IgD-negative memory B cell (primary cell): ENCODE measurements around the gene ELSPBP1. TPM values are rescaled to one million over a fixed set of nuclear protein-coding genes. Genes with fewer than 3 reads are reported as not detected.

ENCODE experiments used
- H3K27ac Mint-ChIP-seq, 3 donors: one replicate each; pipeline ENCODE4 v1.8.0; 2020 to 2022; ENCODE audit warnings: mild to moderate bottlenecking in 3 of 3, mixed read lengths in 3 of 3, moderate library complexity in 1 of 3
- H3K27me3 Mint-ChIP-seq: one replicate; pipeline ENCODE4 v1.8.0; 2021; ENCODE audit warnings: mixed read lengths
- H3K36me3 Mint-ChIP-seq: one replicate; pipeline ENCODE4 v1.8.0; 2020; ENCODE audit warnings: mild to moderate bottlenecking, mixed read lengths
- H3K4me1 Mint-ChIP-seq, 3 donors: one replicate each; pipeline ENCODE4 v1.8.0; 2020 to 2022; ENCODE audit warnings: mixed read lengths in 3 of 3, mild to moderate bottlenecking in 1 of 3
- H3K4me3 Mint-ChIP-seq, 4 donors: one replicate each; pipeline ENCODE4 v1.8.0; 2020 to 2022; ENCODE audit warnings: mild to moderate bottlenecking in 4 of 4, mixed read lengths in 4 of 4, moderate library complexity in 3 of 4
- H3K9me3 Mint-ChIP-seq, 3 donors: one replicate each; pipeline ENCODE4 v1.8.0; 2020 to 2021; ENCODE audit warnings: mixed read lengths in 3 of 3, mild to moderate bottlenecking in 1 of 3
- polyA plus RNA-seq: library from polyadenylated mRNA; unstranded; fragments of 300-500 nt; fragmentation: Illumina TruSeq; gene quantifications from one replicate; pipeline ENCODE4 v1.2.3, GENCODE V29; 2021

Gene ELSPBP1
- polyA plus RNA-seq, 1 donor from 2014 or later, result not detected

- no peak overlapping the region for H3K27ac Mint-ChIP-seq
- peaks cover 4% of the 10 kb centered on the region for H3K36me3 Mint-ChIP-seq
- H3K4me1 Mint-ChIP-seq, result no peaks in the 10 kb centered on the region
- peaks cover 18% of the 10 kb centered on the region for H3K27me3 Mint-ChIP-seq
- H3K9me3 Mint-ChIP-seq, result peaks cover 0 to 5% (median 0%) of the 10 kb centered on the region in 3 donors
- no peak overlapping the region for H3K4me3 Mint-ChIP-seq
Observed at GRCh38 chr19:48023518-48023917, 29.1 kb downstream of the ELSPBP1 start.

GRCh38 chr19:48025480-48025879 is 31.0 kb downstream of the ELSPBP1 start:
- H3K36me3 Mint-ChIP-seq, result peaks cover 4% of the 10 kb centered on the region
- no peak overlapping the region for H3K4me3 Mint-ChIP-seq
- peaks cover 18% of the 10 kb centered on the region for H3K27me3 Mint-ChIP-seq
- H3K4me1 Mint-ChIP-seq, result no peaks in the 10 kb centered on the region
- peaks cover 0 to 5% (median 0%) of the 10 kb centered on the region in 3 donors for H3K9me3 Mint-ChIP-seq
- H3K27ac Mint-ChIP-seq, result no peak overlapping the region

DNA sequence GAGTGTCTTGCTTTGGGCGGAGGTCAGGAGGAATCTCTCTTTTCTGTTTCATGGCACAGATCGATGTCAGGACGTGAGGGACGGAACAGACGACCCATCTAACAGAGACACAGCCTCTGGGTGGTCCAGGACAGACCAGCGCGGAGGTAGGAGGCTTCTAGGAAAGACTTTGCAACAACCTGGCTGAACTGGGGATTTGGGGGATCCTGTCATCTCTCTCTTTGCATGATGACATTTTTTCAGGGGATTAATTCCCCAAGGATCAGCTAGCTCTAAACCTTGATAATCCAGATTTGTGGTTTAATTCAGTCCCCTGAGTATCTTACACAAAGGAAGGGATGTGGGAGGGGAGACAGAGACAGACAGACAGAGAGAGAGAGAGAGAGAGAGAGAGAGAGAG is 35.0 kb downstream of the ELSPBP1 start:
- Mint-ChIP-seq H3K27ac (no peak overlapping the region), H3K4me3 (no peak overlapping the region), H3K27me3 (peaks cover 21% of the 10 kb centered on the region), H3K4me1 (no peaks in the 10 kb centered on the region), H3K9me3 (peaks cover 0 to 5% (median 0%) of the 10 kb centered on the region in 3 donors), H3K36me3 (peaks cover 2% of the 10 kb centered on the region)

DNA sequence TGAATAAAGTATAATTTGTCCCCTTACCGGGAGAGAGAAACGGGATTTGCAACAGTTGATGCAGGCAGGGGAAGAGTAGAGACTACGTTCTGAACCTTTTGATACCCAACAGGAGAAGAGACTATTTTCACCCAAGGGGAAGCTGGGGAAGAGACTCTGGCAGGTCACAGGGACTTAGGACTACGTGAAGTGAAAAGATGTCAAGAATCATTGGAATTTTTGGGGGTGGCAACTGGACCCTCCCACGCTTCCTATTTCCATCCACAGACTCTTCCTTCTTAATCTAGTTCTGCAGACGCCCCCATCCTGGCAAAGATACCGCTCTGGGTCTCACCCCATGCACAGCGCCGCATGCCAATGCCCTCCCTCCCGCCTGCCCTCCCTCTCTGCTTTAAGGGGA is 35.6 kb downstream of the ELSPBP1 start:
- Mint-ChIP-seq H3K4me1 (peaks cover 0 to 1% (median 0%) of the 10 kb centered on the region in 3 donors), H3K27ac (no peak overlapping the region), H3K9me3 (peaks cover 0 to 5% (median 0%) of the 10 kb centered on the region in 3 donors), H3K36me3 (peaks cover 2% of the 10 kb centered on the region), H3K27me3 (peaks cover 16% of the 10 kb centered on the region), H3K4me3 (no peak overlapping the region)

- H3K36me3 Mint-ChIP-seq, result peaks cover 3% of the 10 kb centered on the region
- H3K4me3 Mint-ChIP-seq, result peak overlapping the region in 1 of 4 donors; percentile 52
- H3K27me3 Mint-ChIP-seq, result peaks cover 8% of the 10 kb centered on the region
- peaks cover 4 to 13% (median 6%) of the 10 kb centered on the region in 3 donors for H3K9me3 Mint-ChIP-seq
- peaks cover 0 to 2% (median 0%) of the 10 kb centered on the region in 3 donors for H3K4me1 Mint-ChIP-seq
- H3K27ac Mint-ChIP-seq, result peak overlapping the region in 1 of 3 donors; percentile 6
Observed at GRCh38 chr19:48033604-48034003, 39.2 kb downstream of the ELSPBP1 start.

DNA sequence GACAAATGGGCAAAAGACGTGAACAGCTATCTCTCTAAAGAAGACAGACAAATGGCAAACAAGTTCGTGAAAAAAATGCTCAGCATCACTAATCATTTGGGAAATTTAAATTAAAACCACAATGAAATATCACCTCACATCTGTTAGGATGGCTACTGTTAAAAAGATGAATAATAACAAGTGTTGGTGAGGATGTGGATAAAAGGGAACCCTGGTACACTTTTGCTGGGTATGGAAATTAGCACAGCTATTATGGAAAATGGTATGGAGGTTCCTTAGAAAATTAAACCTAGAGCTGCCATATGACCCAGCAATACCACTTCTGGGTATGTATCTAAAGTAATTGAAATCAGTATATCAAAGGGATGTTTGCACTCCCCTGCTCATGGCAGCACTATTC is 42.3 kb downstream of the ELSPBP1 start:
- peaks cover 22% of the 10 kb centered on the region for H3K27me3 Mint-ChIP-seq
- no peak overlapping the region for H3K4me3 Mint-ChIP-seq
- H3K36me3 Mint-ChIP-seq, result peaks cover 5% of the 10 kb centered on the region
- H3K9me3 Mint-ChIP-seq, result peaks cover 4 to 13% (median 10%) of the 10 kb centered on the region in 3 donors
- no peak overlapping the region for H3K27ac Mint-ChIP-seq
- peaks cover 0 to 2% (median 0%) of the 10 kb centered on the region in 3 donors for H3K4me1 Mint-ChIP-seq

- H3K36me3 Mint-ChIP-seq, result peaks cover 2% of the 10 kb centered on the region
- H3K27ac Mint-ChIP-seq, result no peak overlapping the region
- H3K4me1 Mint-ChIP-seq, result no peaks in the 10 kb centered on the region
- peaks cover under 1 to 8% (median 2%) of the 10 kb centered on the region in 3 donors for H3K9me3 Mint-ChIP-seq
- peaks cover 20% of the 10 kb centered on the region for H3K27me3 Mint-ChIP-seq
- H3K4me3 Mint-ChIP-seq, result peak overlapping the region in 1 of 4 donors; percentile 21
Observed at GRCh38 chr19:48041877-48042580, 47.6 kb downstream of the ELSPBP1 start.

DNA sequence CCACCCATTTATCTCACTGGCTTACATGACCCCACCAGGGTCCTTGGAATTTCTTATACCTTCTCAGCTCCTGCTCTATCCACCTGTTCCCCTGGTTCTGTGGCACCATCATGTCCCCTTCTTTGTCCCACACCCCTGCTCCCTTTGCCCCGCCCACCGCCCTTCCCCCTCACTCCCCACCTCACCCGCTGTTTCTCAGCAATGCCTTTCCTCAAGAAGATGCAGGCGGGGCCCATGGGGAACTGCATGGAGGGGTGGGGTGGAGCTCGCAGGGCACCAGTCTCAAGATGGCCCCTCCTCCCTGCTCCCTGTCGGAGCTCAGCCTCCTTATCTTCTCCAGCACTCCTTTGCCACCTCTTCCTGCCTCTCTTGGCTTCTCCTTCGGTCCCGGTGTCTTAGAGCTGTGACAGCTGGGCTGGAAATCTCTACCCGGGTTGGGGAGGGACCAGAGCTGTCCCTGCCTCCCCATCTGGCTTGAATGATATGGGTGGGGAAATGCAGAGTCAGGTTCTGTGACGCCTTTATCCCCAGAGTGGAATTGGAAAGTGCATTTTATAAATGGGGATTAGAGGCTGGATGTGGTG is 49.3 kb downstream of the ELSPBP1 start, which contains the start of gene CABP5:
CABP5 (minus strand) TSS at position 405 of the 584 bp plus-strand sequence; CDS start at position 248, 157 bp downstream.
- H3K9me3 Mint-ChIP-seq, result peaks cover 2 to 7% (median 2%) of the 10 kb centered on the region in 3 donors
- H3K27ac Mint-ChIP-seq, result no peak within 1 kb of the TSS
- peaks cover 20% of the 10 kb centered on the region for H3K27me3 Mint-ChIP-seq
- H3K36me3 Mint-ChIP-seq, result peaks cover 2% of the 10 kb centered on the region
- no peak within 1 kb of the TSS for H3K4me3 Mint-ChIP-seq
- H3K4me1 Mint-ChIP-seq, result no peaks in the 10 kb centered on the region

- no peak overlapping the region for H3K4me3 Mint-ChIP-seq
- H3K27me3 Mint-ChIP-seq, result peaks cover 20% of the 10 kb centered on the region
- H3K27ac Mint-ChIP-seq, result no peak overlapping the region
- peaks cover 5 to 7% (median 5%) of the 10 kb centered on the region in 3 donors for H3K9me3 Mint-ChIP-seq
- no peaks in the 10 kb centered on the region for H3K4me1 Mint-ChIP-seq
- H3K36me3 Mint-ChIP-seq, result no peaks in the 10 kb centered on the region
Observed at GRCh38 chr19:48044561-48044960, 50.1 kb downstream of the ELSPBP1 start.

DNA sequence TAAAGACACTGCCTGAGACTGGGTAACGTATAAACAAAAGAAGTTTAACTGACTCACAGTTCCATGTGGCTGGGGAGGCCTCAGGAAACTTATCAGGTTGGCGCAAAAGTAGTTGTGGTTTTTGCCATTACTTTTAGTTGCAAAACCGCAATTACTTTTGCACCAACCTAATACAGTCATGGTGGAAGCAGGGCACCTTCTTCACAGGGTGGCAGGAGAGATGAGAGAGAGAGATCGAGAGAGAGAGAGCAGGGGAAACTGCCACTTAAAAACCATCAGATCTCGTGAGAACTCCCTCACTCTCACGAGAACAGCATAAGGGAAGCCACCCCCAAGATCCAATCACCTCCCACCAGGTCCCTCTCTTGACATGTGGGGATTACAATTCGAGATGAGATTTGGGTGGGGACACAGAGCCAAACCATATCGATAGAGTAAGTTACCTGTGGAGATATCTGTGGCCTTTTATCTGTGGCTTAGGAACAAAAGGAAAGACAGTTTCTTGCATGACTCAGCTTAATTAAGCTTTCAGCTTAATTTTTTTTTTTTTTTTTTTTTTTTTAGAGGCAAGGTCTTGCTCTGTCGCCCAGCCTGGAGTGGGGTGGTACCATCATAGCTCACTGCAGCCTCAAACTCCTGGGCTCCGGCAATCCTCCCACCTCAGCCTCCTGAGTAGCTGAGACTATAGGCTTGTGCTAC is 57.1 kb downstream of the ELSPBP1 start:
- H3K4me1 Mint-ChIP-seq, result no peaks in the 10 kb centered on the region
- peaks cover 5 to 11% (median 6%) of the 10 kb centered on the region in 3 donors for H3K9me3 Mint-ChIP-seq
- H3K27me3 Mint-ChIP-seq, result no peaks in the 10 kb centered on the region
- peak overlapping the region in 1 of 4 donors; percentile 60 for H3K4me3 Mint-ChIP-seq
- H3K27ac Mint-ChIP-seq, result no peak overlapping the region
- peaks cover 5% of the 10 kb centered on the region for H3K36me3 Mint-ChIP-seq

DNA sequence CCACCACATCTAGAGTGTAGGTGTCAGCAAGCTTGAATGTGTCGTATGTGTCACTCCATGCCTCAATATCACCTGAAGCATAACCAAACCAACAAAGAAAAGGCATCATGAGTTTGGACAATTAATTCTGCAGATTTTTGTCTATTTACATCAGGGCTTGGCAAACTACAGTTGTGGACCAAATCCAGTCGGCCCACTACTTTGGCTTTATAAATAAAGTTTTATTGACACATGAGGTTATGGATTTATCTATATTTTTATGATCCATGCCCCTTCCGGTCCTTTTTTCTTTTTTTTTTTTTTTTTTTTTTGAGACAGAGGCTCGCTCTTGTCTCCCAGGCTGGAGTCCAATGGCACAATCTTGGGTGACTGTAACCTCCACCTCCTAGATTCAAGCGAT is 58.6 kb downstream of the ELSPBP1 start:
- H3K4me3 Mint-ChIP-seq, result no peak overlapping the region
- peaks cover 5 to 11% (median 6%) of the 10 kb centered on the region in 3 donors for H3K9me3 Mint-ChIP-seq
- no peaks in the 10 kb centered on the region for H3K27me3 Mint-ChIP-seq
- H3K4me1 Mint-ChIP-seq, result no peaks in the 10 kb centered on the region
- H3K36me3 Mint-ChIP-seq, result peaks cover 5% of the 10 kb centered on the region
- H3K27ac Mint-ChIP-seq, result no peak overlapping the region

- peaks cover 5% of the 10 kb centered on the region for H3K36me3 Mint-ChIP-seq
- H3K9me3 Mint-ChIP-seq, result peaks cover 2 to 8% (median 6%) of the 10 kb centered on the region in 3 donors
- H3K4me3 Mint-ChIP-seq, result no peak overlapping the region
- H3K27me3 Mint-ChIP-seq, result no peaks in the 10 kb centered on the region
- H3K4me1 Mint-ChIP-seq, result no peaks in the 10 kb centered on the region
- H3K27ac Mint-ChIP-seq, result no peak overlapping the region
Observed at GRCh38 chr19:48053856-48054255, 59.4 kb downstream of the ELSPBP1 start.

DNA sequence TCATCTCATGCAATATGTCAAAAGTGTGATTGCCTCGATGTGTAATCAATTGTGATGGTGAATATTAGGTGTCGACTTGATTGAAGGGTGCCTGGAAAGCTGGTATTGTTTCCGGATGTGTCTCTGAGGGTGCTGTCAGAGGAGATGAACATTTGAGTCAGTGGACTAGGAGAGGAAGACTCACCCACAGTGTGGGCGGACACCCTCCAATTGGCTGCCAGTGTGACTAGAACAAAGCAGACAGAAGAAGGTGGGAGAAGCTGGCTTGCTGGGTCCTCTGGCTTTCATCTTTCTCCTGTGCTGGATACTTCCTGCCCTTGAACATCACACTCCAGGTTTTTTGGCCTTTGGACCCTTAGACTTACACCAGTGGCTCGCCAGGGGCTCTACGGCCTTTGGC is 64.9 kb downstream of the ELSPBP1 start:
- no peaks in the 10 kb centered on the region for H3K36me3 Mint-ChIP-seq
- no peak overlapping the region for H3K4me3 Mint-ChIP-seq
- no peaks in the 10 kb centered on the region for H3K4me1 Mint-ChIP-seq
- H3K27ac Mint-ChIP-seq, result no peak overlapping the region
- no peaks in the 10 kb centered on the region for H3K9me3 Mint-ChIP-seq
- H3K27me3 Mint-ChIP-seq, result no peaks in the 10 kb centered on the region

GRCh38 chr19:48060381-48060780 is 65.9 kb downstream of the ELSPBP1 start:
- H3K4me3 Mint-ChIP-seq, result no peak overlapping the region
- no peaks in the 10 kb centered on the region for H3K4me1 Mint-ChIP-seq
- no peaks in the 10 kb centered on the region for H3K36me3 Mint-ChIP-seq
- no peak overlapping the region for H3K27ac Mint-ChIP-seq
- peaks cover 0 to 3% (median 0%) of the 10 kb centered on the region in 3 donors for H3K9me3 Mint-ChIP-seq
- no peaks in the 10 kb centered on the region for H3K27me3 Mint-ChIP-seq
